HFF-Myc (cell line): ENCODE measurements around the gene PRKCSH.

Source experiments
- DNase-seq: peaks from one replicate; pipeline ENCODE4 v3.0.0-alpha.2; 2011; ENCODE audit warnings: low read depth; ENCODE audit errors: extremely low read depth
- H3K4me3 ChIP-seq: replicated peaks from 2 replicates; pipeline ENCODE4 v1.5.1; 2011; ENCODE audit warnings: low read depth, mild to moderate bottlenecking, control low read depth, low read length
- CTCF ChIP-seq: IDR thresholded peaks from 2 replicates; pipeline ENCODE4 v1.5.1; 2012; ENCODE audit warnings: mild to moderate bottlenecking, low read depth, low read length, control low read depth; ENCODE audit errors: missing control alignments

The PRKCSH gene

GRCh38 chr19:11445141-11445540, 9.7 kb downstream of the PRKCSH start:
- TF ChIP-seq CTCF: no peak
- no peak for DNase-seq
- H3K4me3 ChIP-seq: no peak overlapping the region

GRCh38 chr19:11446271-11446651, 10.8 kb downstream of the PRKCSH start:
- no peak for TF ChIP-seq CTCF
- no peak overlapping the region for H3K4me3 ChIP-seq
- DNase-seq: no peak

DNA sequence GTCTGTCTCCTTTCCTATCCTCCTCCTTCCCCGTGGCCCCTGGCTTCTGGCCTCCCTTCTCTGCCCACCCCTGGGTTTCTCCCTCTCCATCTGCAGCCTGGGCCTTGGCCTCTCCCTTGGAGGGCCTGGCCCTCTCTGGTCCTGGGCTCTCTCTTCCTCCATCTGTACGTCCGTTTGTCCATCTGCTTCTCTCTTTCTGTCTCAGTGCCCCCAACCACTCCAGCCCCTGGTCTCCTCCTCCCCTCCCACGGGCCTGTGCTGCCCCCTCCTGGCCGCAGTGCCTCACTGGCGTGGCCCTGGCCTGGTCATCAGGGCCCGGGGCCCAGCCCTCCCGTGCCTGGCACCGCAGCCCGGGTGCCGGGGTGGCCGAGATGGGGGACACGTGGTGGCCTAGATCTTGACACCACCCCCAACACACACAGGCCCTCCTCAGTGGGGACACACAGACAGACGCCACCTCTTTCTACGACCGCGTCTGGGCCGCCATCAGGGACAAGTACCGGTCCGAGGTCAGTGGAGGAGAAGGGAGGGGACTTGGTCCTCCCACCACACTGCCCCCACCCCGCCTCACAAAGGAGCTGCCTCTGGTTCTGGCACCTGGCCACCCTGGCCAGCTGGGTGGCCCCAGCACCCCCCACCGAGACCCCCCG, 11.3 kb downstream of the PRKCSH start:
- DNase-seq: no peak
- no peak overlapping the region for H3K4me3 ChIP-seq
- peak; percentile 76 for TF ChIP-seq CTCF

DNA sequence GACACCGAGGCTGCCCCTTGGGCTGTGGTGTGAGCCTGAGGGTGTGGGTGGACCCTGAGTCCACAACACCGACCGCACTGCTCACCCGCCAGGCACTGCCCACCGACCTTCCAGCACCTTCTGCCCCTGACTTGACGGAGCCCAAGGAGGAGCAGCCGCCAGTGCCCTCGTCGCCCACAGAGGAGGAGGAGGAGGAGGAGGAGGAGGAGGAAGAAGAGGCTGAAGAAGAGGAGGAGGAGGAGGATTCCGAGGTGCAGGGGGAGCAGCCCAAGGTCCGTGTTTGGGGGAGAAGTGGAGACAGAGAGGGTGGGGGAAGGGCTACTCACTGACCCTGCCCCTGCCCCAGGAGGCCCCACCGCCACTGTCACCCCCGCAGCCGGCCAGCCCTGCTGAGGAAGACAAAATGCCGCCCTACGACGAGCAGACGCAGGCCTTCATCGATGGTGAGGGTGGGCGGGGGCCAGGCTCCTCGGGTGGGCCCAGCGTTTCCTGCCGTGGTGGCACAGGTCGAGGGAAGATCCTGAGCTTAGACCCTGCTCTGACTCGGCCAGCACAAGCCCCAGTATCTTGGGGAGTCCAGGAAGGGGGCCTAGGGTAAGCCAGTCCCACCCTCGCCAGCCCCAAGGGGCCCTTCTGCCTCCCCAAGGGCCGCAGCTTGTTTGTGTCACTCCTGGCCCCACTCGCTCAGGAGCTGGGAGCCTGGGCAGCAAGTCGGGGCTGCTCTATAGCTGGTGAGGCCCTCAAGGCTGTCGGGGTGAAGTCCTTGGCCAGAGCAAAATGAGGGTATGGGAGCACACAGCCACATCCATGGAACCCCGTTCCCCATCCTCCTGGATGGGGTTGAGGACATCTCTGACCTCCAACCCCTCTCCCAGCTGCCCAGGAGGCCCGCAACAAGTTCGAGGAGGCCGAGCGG, 12.2 kb downstream of the PRKCSH start:
- no peak for DNase-seq
- TF ChIP-seq CTCF: no peak
- H3K4me3 ChIP-seq: no peak overlapping the region

GRCh38 chr19:11448410-11448809, 13.0 kb downstream of the PRKCSH start:
- no peak for DNase-seq
- H3K4me3 ChIP-seq: no peak overlapping the region
- TF ChIP-seq CTCF: no peak

DNA sequence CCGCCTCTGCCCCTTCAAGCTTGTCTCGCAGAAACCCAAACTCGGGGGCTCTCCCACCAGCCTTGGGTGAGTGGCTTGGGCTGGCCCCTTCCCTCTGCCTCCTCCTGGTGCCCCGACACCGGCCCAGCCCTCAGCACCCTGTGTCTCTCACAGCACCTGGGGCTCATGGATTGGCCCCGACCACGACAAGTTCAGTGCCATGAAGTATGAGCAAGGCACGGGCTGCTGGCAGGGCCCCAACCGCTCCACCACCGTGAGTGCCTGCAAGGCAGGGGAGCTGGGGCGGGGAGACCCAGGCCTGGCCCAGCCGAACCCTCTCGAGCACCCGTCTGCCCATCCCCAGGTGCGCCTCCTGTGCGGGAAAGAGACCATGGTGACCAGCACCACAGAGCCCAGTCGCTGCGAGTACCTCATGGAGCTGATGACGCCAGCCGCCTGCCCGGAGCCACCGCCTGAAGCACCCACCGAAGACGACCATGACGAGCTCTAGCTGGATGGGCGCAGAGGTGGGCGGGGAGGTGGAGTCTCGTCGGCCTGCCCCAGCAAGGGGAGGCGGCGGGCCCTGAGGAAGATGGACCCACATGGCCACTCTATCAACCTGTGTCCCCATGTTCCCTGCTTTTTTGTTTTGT, 13.6 kb downstream of the PRKCSH start:
- TF ChIP-seq CTCF: no peak
- DNase-seq: no peak
- no peak overlapping the region for H3K4me3 ChIP-seq
